SW 1271 (cell line): ENCODE data around the gene PDZD2.
"Not testable (repeated sequence)": the region's sequence is repeated elsewhere in the genome, so short reads cannot be mapped to it uniquely, and the experiment has no call there.

Experiments used
- DNase-seq, 2 experiments: peaks; one replicate each; lab custom pipeline; 2025; lab: John Stamatoyannopoulos, UW

PDZD2 gene

DNA sequence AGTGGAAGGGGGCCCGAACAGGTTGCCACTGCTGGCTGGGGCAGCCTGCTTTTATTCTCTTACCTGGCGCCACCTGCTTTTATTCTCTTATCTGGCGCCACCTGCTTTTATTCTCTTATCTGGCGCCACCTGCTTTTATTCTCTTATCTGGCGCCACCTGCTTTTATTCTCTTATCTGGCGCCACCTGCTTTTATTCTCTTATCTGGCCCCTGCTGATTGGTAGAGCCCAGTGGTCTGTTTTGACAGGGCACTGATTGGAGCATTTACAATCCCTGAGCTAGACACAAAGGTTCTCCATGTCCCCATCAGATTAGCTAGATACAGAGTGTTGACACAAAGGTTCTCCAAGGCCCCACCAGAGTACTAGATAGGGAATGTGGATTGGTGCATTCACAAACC, 52.5 kb downstream of the PDZD2 start:
- DNase-seq: not testable (repeated sequence)

DNA sequence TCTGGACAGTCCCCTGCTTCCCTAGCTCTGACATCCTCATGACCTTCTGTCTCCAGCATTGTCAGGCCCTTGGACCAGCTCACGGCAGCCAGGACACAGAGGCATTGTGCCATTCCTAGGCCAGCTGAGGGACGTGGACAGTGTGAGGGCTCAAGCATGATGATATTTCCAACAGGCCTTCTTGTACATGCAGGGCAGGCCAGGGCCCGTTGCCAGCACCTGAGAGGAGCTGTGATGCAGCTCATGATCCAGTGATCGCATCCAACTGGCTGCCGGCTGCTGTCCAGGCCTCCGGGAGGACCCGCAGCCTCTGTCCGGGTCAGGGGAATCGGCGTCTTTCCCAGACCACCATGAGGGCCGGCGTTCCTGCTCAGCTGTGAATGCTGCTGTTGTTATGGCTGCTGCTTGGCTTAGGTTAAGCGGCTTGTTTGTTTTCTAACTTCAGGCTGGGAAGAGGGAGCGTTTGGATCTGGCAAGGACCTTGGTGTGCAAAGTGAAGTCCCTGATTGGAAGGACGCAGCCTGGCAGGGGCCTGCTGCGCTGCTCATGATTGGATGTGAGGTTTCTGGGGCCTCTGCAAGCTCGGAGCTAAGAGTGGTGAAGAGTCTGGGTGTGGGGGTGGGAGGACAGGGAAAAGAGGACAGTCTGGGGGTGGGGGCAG, 53.8 kb downstream of the PDZD2 start:
- DNase-seq: no peak

DNA sequence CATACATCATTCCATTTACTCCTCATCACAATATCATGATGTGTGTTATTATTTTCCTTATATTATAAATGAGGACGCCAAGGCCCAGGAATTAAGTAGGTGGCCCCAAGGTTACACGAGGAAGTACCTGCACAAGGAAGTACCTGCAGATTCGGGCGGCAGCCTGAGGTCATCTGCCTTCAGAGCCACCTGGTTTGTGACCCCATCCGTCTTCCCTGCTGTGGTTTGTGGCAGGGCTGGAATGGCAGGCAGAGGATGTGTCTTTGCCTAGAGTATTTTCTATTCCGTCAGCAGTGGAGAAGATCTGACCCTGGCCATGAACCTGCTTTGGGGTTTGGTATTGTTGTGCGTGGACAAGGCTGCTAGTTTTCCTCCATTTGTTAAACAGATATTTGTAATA, 59.7 kb downstream of the PDZD2 start:
- DNase-seq: no peak

DNA sequence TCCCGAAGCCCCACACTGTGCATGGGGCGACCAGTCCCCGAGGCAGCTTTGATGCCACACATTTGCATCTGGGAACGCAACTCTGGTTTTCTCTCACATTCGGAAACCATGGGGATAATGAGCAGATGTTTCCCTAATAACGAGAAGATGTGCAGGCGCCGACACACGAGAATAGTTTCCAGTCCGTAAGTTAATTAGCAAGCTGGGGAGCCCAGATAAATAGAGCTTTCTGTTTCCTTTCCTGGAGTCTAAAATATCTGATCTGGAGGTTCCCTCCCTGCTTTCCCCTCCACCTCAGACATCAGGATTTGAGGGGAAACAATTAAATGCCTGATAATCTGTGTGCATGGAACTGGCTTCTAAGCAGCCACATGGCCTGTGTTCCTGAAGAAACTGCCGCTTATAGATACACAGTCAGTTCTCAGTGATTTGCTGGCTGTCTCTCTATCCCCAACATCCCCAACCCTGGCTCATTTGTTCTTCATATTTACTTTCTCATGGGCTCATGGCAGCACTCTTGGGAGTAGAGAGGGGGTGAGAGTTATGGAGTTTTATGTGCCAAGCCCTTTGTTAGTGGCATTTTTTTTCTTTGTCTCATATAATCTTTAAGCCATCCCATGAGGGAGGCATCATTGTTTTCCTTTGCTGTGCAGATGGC, 62.8 kb downstream of the PDZD2 start:
- DNase-seq: no peak

DNA sequence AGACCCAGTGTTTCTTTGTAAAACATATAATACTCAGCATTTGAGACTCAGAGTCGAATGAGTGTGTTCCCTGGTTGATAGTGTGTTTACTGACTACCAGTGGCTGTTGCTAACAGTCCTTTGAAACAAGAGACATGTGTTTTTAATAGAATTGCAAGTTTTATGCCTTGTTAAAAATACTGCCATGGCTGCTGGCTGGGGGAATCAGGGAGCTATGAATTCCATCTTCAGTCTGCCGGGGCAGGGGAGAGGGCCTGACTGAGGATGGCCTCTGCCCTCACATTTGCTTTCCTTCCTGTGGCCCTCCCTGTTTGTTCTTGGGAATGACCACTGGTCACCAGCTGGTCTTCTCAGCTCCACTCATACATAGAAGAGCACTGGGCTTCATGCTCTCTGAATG, 63.8 kb downstream of the PDZD2 start:
- no peak for DNase-seq

DNA sequence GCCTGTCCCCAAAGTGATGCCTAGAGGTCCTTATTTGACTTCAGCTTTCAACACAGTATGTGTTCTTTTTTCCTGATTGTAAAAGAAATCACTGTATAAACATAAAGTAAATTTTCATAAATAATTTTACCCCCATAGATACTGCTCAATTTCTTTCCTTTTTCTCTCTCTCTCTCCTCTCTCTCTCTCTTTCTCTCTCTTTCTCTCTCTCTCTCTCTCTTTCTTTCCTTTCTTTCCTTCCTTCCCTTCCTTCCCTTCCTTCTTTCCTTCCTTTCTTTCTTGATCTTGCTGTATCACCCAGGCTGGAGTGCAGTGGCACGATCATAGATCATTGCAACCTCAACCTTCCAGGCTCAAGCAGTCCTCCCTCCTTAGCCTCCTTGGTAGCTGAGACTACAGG, 64.8 kb downstream of the PDZD2 start:
- no peak for DNase-seq

DNA sequence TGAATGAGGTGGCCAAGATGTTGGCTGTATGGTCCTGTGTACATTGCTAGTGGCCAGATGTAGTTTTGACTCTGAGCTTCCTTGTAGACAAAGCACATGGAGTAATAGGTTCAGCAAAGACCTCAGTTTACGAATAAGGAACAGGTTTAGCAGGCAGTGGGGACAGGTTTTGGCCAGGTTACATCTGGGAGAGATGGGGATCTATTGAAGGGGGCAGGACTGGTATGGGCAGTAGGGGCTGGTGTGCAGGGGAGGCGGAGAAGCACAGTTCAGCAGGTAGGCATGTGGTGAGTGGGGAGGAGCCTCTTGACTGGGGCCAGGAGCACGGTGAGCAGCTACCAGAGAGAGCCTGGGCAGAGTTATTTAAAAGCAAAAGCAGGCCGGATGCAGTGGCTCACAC, 67.3 kb downstream of the PDZD2 start:
- DNase-seq: no peak

DNA sequence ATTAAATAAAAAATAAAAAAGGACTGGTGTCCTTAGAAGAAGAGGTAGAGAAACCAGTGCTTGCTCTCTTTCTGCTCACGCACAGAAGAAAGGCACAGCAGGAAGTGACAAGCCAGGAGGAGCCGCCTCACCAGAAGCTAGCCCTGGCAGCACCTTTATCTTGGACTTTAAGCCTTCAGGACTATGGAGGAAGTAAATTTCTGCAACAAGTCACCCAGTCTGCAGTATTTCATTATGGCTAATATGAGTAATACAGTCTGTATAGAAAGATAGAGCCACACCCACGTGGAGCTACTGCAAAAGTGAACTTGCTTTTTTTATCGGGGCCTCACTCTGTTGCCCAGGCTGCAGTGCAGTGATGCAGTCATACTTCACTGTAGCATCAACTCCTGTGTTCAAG, 68.4 kb downstream of the PDZD2 start:
- DNase-seq: no peak

DNA sequence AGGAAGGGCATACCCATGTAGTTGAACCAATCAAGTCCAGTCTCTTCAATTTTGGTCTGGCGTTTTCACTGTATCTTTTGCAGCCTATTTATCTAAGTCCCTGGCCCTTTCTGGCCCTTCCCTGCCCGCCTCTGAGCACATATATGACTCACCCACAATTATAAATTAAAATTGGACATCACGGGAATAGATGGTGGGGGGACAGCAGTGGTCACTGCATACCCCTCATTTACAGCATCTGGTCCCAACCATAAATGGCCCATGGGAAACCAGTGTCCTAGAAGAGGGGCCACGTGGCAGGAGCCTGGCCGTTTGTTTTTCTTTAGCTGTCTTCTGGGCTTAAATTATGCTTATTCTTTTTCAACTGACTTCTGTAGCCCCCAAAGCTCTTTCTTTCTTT, 69.2 kb downstream of the PDZD2 start:
- DNase-seq: no peak

DNA sequence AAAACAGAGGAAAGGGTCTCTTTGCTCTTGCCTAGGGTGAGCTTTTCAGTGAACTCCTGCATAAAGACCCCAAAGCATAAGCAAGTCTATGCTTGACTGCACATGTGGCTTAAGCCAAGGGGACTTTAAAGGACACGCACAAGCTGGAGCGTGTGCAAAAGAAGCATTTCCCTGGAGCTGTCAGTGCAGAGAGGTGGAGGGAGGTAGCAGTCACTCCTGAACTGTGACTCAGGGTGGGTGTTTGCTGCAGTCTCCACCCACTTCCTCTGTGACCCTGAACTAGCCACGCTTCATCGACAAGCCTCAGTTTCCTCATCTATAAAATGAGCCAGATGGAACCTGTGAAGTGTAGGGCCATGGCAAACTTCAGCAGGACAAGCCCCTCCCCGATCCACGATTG, 72.4 kb downstream of the PDZD2 start:
- no peak for DNase-seq

DNA sequence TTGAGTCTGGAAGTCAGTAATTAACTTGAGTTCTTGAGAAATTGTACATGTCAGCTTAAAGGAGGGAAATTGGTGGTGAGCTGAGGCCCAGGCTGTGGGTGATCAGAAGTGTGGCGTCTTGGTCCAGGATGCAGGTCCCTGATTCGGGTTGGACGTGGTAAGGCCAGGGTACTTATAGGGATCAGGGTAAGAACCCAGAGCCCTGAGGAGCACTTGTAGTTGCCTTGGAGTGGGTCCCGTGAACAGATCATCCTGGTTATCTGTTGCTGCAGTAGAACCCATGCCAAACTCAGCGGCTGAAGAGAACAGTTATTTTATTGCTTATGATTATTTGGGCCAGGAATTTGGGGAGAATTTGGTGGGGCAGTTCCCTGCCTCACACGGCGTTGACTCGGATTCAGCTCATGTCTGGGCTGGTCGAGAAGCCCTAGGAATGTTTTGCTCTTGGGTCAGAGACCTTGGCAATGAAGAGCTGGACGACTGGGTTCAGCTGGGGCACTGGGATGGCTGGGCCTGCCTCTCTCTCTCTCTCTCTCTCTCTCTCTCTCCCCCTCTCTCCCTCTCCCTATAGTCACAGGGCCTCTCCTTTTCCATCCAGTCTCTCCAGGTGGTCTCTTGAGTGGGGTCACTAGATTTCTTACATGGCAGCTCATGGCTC, 73.1 kb downstream of the PDZD2 start:
- no peak for DNase-seq

DNA sequence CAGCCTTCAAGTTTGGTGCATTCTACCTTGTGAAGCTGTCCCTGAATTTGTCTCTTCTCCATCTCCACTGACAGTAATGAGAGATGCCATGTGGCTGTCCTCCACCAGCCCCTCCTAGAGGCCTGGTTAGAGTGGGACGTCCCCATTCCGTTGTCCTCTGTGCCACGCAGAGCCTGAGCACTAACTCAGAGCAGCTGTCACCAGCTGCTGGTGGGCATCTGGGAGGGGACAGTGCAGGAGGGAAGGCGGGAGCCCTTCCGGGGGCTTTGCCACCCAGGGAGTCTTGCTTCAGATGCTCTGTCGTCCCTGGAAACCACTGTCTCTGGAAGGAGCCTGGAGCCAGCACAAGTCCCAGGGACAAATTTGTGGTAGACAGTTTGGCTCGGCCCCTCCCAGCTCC, 78.6 kb downstream of the PDZD2 start:
- no peak for DNase-seq

DNA sequence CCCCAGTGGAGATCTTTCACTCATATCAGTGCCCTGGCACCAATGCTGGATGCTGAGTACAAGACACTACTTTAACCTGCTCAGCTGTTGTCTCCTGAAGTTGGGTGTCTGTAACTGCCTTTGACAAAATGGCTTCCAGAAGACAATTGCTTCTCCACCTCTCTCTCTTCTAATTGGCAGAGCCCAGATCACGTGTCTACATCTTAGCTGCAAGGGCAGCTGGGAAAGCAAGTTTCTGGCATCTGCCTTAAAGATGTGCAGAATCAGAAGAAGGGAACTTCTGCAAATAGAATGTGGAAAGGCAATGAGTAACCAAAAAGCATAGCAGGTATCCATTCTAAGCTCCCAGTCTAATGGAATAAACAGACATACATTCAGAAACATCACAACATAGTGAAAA, 81.1 kb downstream of the PDZD2 start:
- DNase-seq: no peak

DNA sequence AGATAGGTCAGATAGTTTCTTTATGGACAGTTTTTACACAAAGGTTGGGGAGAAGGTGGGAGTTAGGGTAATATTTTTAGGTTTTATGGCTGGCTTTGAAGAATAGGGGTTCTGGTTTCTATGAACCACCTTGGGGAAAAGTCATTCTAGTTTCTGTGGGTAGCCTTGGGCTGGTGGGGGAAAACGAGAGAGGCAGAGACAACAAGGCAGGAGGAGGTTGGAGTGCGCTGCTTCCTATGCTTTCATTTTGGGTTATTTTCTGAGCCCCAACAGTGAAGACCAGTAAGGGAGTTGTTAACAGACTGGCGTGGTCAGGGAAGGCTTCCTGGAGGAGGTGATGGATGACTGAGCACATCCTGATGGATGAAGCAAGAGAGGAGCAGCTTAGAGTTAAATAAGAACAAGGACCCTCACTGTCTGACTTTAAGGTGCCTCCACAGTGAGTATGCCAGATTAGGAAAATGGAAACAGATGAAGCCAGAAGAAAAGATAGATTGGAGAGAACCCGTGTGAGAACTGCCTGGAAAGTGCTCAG, 81.9 kb downstream of the PDZD2 start:
- no peak for DNase-seq

DNA sequence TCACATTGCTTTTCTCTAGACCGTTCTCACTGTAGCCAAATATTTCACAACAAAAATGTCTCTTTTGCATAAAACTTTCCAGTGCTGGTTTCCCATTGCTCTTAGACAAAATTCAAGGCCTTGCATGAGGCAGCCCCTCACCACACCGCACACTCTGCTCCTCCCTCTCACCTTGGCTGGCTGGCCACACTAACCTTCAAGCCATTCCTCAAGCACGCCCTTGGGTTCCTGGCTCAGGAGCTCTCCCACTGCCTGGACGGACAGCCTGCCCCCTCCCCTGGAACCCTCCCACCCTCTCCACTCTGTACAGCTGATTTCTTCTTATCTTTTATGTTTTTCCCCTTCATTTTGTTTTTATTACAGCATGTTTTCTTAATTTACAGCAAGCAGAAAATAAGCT, 83.2 kb downstream of the PDZD2 start:
- no peak for DNase-seq

DNA sequence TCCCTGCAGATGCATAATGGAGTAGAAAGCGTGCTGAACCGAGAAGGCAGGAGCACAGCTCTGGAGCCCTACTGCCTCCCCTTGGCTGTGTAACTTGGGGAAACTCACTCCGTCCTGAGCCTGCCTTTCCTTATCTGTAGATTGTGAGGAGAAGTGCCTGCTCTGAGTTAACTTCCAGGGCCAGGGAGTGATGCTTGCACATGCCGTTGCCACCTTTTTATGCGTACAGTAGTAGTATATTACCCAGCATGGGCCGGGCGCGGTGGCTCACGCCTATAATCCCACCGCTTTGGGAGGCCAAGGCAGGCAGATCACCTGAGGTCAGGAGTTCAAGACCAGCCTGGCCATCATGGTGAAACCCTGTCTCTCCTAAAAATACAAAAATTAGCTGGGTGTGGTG, 87.1 kb downstream of the PDZD2 start:
- DNase-seq: no peak

DNA sequence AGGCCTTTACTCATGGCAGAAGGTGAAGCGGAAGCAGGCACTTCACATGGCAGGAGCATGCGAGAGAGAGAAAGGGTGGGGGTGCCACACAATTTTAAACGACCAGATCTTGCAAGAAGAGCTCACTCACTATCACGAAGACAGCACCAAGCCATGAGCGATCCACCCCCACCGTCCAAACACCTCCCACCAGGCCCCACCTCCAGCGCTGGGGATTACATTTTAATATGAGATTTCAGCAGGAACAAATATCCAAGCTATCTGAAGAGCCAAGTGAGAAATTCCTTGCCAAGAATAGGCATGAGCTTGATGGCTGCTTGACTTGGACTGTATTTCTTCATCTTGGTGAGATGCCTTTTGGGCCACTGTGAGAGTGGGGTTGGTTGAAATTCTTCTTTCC, 88.0 kb downstream of the PDZD2 start:
- DNase-seq: no peak

DNA sequence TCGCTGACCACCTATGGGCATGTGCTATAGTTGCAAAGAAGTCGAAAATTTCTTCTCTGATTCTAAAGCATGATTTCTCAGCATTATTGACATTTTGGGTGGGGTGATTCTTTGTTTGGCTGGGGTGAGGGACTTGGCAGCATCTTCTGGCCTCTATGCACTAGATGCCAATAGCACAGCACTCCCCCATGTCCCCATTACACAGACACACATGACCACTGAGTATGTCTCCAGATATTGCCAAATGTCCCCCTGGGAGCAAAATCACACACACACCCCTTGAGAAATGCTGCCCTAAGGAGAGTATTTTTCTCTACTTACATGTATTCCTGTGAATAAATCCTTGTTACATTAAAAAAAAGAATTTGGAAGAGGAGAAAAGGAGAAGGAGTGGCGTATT, 89.1 kb downstream of the PDZD2 start:
- no peak for DNase-seq

DNA sequence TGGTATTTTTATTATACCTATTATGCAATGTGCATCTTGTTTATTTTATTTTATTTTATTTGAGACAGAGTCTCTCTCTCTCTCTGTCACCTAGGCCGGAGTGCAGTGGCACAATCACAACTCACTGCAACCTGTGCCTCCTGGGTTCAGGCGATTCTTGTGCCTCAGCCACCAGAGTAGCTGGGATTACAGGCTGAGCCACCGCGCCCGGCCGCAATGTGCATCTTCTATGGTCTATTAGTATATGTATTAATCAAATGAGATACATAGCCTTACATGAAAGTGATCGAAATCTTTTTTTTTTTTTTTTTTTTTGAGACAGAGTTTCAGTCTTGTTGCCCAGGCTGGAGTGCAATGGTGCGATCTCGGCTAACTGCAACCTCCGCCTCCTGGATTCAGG, 89.9 kb downstream of the PDZD2 start:
- not testable (repeated sequence) for DNase-seq

DNA sequence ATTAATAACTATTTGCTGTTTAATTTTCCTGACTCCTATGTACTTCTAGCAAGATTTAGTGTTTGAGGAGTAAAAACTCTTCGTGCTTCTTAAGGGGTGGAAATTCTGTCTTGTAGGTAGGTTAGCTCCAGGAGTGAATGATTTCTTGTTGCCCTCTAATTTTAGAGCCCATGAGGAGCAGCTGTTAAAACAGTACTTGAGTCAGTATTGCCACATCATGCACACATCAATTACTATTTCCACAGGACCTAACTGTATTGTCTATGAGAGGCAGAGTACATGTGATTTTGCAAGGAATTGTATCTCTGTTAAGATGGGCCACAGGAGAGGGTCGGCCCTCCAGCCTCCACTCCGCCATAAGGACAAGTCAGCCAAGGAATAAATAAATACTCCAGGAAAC, 91.2 kb downstream of the PDZD2 start:
- DNase-seq: no peak

DNA sequence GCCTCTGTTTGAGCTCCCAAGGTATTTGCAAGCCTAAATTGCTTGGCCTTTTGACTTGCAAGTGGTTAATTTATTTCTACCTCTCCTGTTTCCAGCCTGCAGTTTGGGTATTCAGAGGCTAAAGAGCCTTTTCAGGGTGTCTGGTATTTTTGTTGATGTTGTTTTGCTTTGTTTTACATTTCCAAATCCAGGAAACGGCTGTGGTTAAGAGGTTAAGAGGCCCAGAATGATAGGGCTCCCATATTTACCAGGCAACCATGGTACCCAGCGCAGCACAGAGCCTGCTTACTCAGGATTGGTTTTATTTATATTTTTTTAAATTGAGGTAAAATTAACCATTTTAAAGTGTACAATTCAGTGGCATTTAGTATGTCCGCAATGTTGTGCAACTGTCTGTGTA, 92.1 kb downstream of the PDZD2 start:
- DNase-seq: no peak

DNA sequence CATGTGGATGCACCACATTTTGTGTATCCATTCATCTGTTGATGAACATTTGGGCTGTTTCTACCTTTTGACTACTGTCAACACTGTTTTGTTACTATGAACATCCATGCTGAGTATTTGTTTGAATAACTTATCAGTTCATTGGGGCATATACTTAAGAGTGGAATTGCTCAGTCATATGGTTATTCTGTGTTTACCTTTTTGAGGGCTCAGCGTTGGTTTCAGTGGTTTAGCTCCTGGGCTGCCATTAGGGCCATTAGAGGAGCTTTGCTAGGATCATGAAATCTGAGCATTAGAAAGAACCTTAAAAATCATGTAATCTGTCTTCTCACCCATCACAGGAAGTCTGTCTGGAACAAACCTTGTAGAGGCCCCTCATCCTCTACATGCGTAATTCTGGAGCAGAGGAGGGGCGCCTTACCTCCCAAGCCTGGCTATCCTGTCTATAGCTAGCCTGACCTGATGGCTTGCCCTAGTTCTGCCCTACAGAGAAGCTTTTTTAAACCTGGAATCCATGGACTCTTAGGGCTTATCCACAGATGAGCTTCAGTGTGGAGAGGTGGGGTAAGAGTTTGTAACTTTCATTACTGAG, 92.9 kb downstream of the PDZD2 start:
- DNase-seq: no peak

DNA sequence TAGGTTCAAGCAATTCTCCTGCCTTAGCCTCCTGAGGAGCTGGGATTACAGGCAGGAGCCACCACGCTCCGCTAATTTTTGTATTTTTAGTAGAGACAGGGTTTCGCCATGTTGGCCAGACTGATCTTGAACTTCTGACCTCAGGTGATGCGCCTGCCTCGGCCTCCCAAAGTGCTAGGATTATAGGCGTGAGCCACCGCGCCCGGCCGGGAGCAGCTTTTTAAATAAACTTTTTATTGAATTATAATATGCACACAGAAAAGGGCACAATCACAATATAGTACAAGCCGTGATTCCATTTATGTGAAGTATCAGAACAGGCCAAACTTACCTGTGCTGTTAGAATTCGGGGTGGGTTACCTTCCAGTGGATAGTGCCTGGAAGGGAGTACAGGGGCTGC, 93.9 kb downstream of the PDZD2 start:
- DNase-seq: not testable (repeated sequence)
